Hepatocyte (in vitro differentiated cells): Measurements from ENCODE around the gene TRAF3. TPM values are rescaled to one million over a fixed set of nuclear protein-coding genes. Genes with fewer than 3 reads are reported as not detected.

Experiments
- DNase-seq: peaks from one replicate; pipeline ENCODE4 v3.0.0-alpha.2; 2016; ENCODE audit warnings: low spot score
- H2AFZ ChIP-seq: fragments of 200-600 bp; sonication (generic); 2 replicates; pipeline ENCODE4 v1.6.0; 2016; ENCODE audit warnings: antibody characterized with exemption, mild to moderate bottlenecking
- H3K27ac ChIP-seq: fragments of 200-600 bp; sonication (generic); 2 replicates; pipeline ENCODE4 v1.5.1; 2016; ENCODE audit warnings: mild to moderate bottlenecking
- H3K27me3 ChIP-seq: fragments of 200-600 bp; sonication (generic); 2 replicates; pipeline ENCODE4 v1.6.1; 2016
- H3K36me3 ChIP-seq: fragments of 200-600 bp; sonication (generic); replicated peaks from 2 replicates; pipeline ENCODE4 v1.5.1; 2016; ENCODE audit warnings: low read depth; ENCODE audit not compliant: insufficient read depth
- H3K4me1 ChIP-seq: fragments of 200-600 bp; sonication (generic); 2 replicates; pipeline ENCODE4 v1.5.1; 2016; ENCODE audit warnings: mild to moderate bottlenecking, moderate library complexity; ENCODE audit not compliant: insufficient read depth
- H3K4me2 ChIP-seq: fragments of 200-600 bp; sonication (generic); 2 replicates; pipeline ENCODE4 v1.6.0; 2016
- H3K4me3 ChIP-seq: fragments of 200-600 bp; sonication (generic); 2 replicates; pipeline ENCODE4 v1.5.1; 2016; ENCODE audit warnings: mild to moderate bottlenecking
- H3K79me2 ChIP-seq: fragments of 200-600 bp; sonication (generic); 2 replicates; pipeline ENCODE4 v1.6.0; 2017; ENCODE audit warnings: mild to moderate bottlenecking
- H3K9me2 ChIP-seq: fragments of 200-600 bp; sonication (generic); replicated peaks from 2 replicates; pipeline ENCODE4 v1.6.0; 2017; ENCODE audit warnings: mild to moderate bottlenecking; ENCODE audit not compliant: insufficient read depth
- H3K9me3 ChIP-seq: fragments of 200-600 bp; sonication (generic); 2 replicates; pipeline ENCODE4 v1.5.1; 2016; ENCODE audit warnings: low read depth, mild to moderate bottlenecking
- H4K20me1 ChIP-seq: fragments of 200-600 bp; sonication (generic); 2 replicates; pipeline ENCODE4 v1.6.0; 2016; ENCODE audit warnings: mild to moderate bottlenecking; ENCODE audit not compliant: insufficient read depth, poor library complexity, severe bottlenecking
- EZH2 ChIP-seq: fragments of 200-600 bp; sonication (generic); IDR thresholded peaks from 2 replicates; pipeline ENCODE4 v1.6.1; 2016; ENCODE audit warnings: antibody characterized with exemption, mild to moderate bottlenecking, borderline replicate concordance
- EZH2phosphoT487 ChIP-seq: fragments of 200-600 bp; sonication (generic); IDR thresholded peaks from one replicate; pipeline ENCODE4 v1.6.1; 2018; ENCODE audit warnings: antibody characterized with exemption, mild to moderate bottlenecking, low read depth, moderate library complexity; ENCODE audit not compliant: unreplicated experiment, severe bottlenecking
- WGBS: methylation state at CpG from one replicate; pipeline ENCODE4 v1.1.6; 2016; ENCODE audit warnings: low lambda C conversion rate; ENCODE audit errors: missing lambda C conversion rate; 5-methylcytosine and 5-hydroxymethylcytosine counted together
- polyA plus RNA-seq: library from polyadenylated mRNA; unstranded; fragments of >200 nt; fragmentation: Nextera tagmentation; extraction: Ambion mirVana; gene quantifications from 2 replicates; pipeline ENCODE4 v1.2.1, GENCODE V29; 2016
- total RNA-seq: library from RNA; depleted of rRNA; stranded (reverse); fragments of >200 nt; gene quantifications from 2 replicates; pipeline ENCODE4 v1.2.3, GENCODE V29; 2014
- TF ChIP-seq, protein P1 (sequence below): fragments of 200-600 bp; sonication (generic); IDR thresholded peaks from 2 replicates; pipeline ENCODE4 v1.5.1; 2016; ENCODE audit warnings: antibody characterized with exemption, mild to moderate bottlenecking; ENCODE audit not compliant: poor library complexity

Gene TRAF3
- total and polyA plus RNA-seq, 2 experiments from 2014 or later, result 8.0 to 15.8 TPM

- Histone ChIP-seq H2AFZ (no peak overlapping the region), H3K36me3 (no peaks in the 10 kb centered on the region), H3K4me3 (no peak overlapping the region), H3K4me2 (no peak overlapping the region), H3K9me2 (no peaks in the 10 kb centered on the region), H3K27ac (no peak overlapping the region), H3K79me2 (no peaks in the 10 kb centered on the region), H3K27me3 (no peaks in the 10 kb centered on the region), H4K20me1 (no peaks in the 10 kb centered on the region), H3K9me3 (no peaks in the 10 kb centered on the region), H3K4me1 (no peaks in the 10 kb centered on the region)
- TF ChIP-seq, protein P1, sequence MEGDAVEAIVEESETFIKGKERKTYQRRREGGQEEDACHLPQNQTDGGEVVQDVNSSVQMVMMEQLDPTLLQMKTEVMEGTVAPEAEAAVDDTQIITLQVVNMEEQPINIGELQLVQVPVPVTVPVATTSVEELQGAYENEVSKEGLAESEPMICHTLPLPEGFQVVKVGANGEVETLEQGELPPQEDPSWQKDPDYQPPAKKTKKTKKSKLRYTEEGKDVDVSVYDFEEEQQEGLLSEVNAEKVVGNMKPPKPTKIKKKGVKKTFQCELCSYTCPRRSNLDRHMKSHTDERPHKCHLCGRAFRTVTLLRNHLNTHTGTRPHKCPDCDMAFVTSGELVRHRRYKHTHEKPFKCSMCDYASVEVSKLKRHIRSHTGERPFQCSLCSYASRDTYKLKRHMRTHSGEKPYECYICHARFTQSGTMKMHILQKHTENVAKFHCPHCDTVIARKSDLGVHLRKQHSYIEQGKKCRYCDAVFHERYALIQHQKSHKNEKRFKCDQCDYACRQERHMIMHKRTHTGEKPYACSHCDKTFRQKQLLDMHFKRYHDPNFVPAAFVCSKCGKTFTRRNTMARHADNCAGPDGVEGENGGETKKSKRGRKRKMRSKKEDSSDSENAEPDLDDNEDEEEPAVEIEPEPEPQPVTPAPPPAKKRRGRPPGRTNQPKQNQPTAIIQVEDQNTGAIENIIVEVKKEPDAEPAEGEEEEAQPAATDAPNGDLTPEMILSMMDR, result no peak
- no peak for TF ChIP-seq EZH2phosphoT487
- no peak for TF ChIP-seq EZH2
- 96% methylated on average over 15 of the region's 15 CpGs for WGBS
- no peak for DNase-seq
Observed at GRCh38 chr14:102953100-102953499, 175.9 kb downstream of the TRAF3 start.

DNA sequence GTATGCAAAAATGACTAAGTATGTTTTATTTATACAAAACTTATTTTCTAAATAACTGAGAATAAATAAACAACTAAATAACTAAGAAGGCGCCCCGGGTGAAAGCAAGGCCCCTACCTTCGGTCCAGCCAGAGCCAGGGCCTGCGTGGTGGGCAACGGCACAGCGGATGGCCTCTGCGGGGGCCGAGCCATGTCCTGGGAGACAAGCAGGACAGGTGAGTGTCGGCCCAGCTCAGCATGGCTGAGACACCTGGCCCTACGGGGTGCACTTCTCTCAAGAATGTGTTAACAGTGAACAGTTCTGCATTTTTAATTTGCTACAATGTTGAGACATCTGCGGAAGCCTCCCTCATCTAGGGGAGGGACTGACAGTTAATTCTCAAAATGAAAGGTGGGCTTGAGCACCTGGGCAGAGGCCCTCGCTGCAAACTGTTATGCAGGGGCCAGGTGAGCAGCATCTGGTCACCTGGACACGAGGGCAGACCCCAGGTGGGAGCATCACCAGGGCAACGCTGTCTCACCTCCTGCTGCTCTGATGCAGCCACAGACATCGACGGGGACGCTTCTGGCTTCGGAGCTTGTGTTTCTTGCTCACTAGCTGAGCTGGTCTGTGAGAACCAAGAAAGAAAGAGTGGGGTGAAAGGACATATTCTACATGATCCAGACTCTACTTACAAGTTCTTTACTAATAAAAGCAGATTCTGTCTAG is 177.0 kb downstream of the TRAF3 start:
- H3K9me3 ChIP-seq, result no peaks in the 10 kb centered on the region
- no peak for DNase-seq
- H3K4me3 ChIP-seq, result no peak overlapping the region
- H3K9me2 ChIP-seq, result no peaks in the 10 kb centered on the region
- no peaks in the 10 kb centered on the region for H3K79me2 ChIP-seq
- TF ChIP-seq, protein P1, result no peak
- TF ChIP-seq EZH2, result no peak
- TF ChIP-seq EZH2phosphoT487, result no peak
- H2AFZ ChIP-seq, result no peak overlapping the region
- H3K27ac ChIP-seq, result no peak overlapping the region
- no peaks in the 10 kb centered on the region for H3K36me3 ChIP-seq
- H3K4me1 ChIP-seq, result no peaks in the 10 kb centered on the region
- 93% methylated on average over 18 of the region's 18 CpGs for WGBS
- no peaks in the 10 kb centered on the region for H4K20me1 ChIP-seq
- no peak overlapping the region for H3K4me2 ChIP-seq
- H3K27me3 ChIP-seq, result no peaks in the 10 kb centered on the region

GRCh38 chr14:102955636-102956408 is 178.6 kb downstream of the TRAF3 start:
- 80% methylated on average over 8 of the region's 8 CpGs for WGBS
- Histone ChIP-seq H3K36me3 (no peaks in the 10 kb centered on the region), H3K9me2 (no peaks in the 10 kb centered on the region), H3K79me2 (no peaks in the 10 kb centered on the region), H3K27me3 (no peaks in the 10 kb centered on the region), H3K4me3 (no peak overlapping the region), H3K27ac (no peak overlapping the region), H3K9me3 (no peaks in the 10 kb centered on the region), H2AFZ (no peak overlapping the region), H4K20me1 (no peaks in the 10 kb centered on the region), H3K4me2 (no peak overlapping the region), H3K4me1 (no peaks in the 10 kb centered on the region)
- no peak for TF ChIP-seq EZH2
- TF ChIP-seq, protein P1, result no peak
- no peak for DNase-seq
